HEK293 (cell line): ENCODE measurements around the gene TRAPPC13.

Experiments
- BCL11A ChIP-seq: fragments of 450-650 bp; formaldehyde crosslinking; IDR thresholded peaks from 2 replicates; pipeline ENCODE4 v1.5.1; 2016; ENCODE audit warnings: low read depth, missing biosample characterization, missing genetic modification characterization
- ZBTB49 ChIP-seq: fragments of 450-650 bp; formaldehyde crosslinking; IDR thresholded peaks from 2 replicates; pipeline ENCODE4 v1.5.1; 2016; ENCODE audit warnings: missing biosample characterization, missing genetic modification characterization, low read depth
- ZEB2 ChIP-seq: fragments of 450-650 bp; formaldehyde crosslinking; IDR thresholded peaks from 2 replicates; pipeline ENCODE4 v1.5.1; 2016; ENCODE audit warnings: missing biosample characterization, missing genetic modification characterization
- ZNF184 ChIP-seq: fragments of 450-650 bp; IDR thresholded peaks from 2 replicates; pipeline ENCODE4 v1.5.1; 2018; ENCODE audit warnings: missing biosample characterization, mild to moderate bottlenecking, missing genetic modification characterization
- ZNF660 ChIP-seq: fragments of 450-650 bp; IDR thresholded peaks from 2 replicates; pipeline ENCODE4 v1.5.1; 2018; ENCODE audit warnings: missing biosample characterization, mild to moderate bottlenecking, missing genetic modification characterization
- TF ChIP-seq, protein P1 (sequence below): fragments of 450-650 bp; formaldehyde crosslinking; IDR thresholded peaks from 2 replicates; pipeline ENCODE4 v1.5.1; 2016; ENCODE audit warnings: missing biosample characterization, missing genetic modification characterization

DNA sequence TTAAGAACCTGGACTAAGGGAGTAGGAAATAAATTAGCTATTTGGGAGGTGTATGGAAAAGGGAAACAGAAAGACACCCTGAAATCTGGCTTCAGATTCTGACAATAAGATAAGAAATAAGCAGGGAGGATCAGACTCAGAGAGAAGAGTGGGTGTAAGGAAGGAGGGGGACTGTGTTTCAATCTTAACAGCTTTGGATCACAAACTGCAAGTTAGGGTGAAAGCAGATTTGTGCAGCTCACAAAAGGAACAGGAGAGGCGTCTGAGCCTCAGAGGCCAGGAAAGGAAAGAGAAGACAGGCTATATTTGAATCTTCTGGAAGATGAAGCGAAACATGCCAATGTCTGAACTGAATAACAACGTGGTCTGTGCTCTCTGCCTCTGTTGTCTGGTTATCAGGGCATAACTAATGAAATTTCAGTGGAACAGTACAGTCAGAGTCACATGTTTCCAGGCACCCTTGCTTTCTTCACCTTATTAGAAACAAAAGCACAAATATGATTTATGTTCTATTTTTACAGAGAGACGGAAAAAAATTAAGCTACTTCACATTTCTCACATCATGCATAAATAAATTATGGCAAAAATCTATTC lies 70.4 kb downstream of the TRAPPC13 start:
- TF ChIP-seq ZNF184 (tag by site-specific recombination) = no peak
- TF ChIP-seq, protein P1, sequence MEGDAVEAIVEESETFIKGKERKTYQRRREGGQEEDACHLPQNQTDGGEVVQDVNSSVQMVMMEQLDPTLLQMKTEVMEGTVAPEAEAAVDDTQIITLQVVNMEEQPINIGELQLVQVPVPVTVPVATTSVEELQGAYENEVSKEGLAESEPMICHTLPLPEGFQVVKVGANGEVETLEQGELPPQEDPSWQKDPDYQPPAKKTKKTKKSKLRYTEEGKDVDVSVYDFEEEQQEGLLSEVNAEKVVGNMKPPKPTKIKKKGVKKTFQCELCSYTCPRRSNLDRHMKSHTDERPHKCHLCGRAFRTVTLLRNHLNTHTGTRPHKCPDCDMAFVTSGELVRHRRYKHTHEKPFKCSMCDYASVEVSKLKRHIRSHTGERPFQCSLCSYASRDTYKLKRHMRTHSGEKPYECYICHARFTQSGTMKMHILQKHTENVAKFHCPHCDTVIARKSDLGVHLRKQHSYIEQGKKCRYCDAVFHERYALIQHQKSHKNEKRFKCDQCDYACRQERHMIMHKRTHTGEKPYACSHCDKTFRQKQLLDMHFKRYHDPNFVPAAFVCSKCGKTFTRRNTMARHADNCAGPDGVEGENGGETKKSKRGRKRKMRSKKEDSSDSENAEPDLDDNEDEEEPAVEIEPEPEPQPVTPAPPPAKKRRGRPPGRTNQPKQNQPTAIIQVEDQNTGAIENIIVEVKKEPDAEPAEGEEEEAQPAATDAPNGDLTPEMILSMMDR = no peak
- TF ChIP-seq ZNF660 (tag by site-specific recombination) = no peak
- TF ChIP-seq ZBTB49 (tag by site-specific recombination) = no peak
- TF ChIP-seq ZEB2 (tag by site-specific recombination) = no peak
- TF ChIP-seq BCL11A (tag by site-specific recombination) = no peak
